GM10266 (cell line): Measurements from ENCODE around the gene TRAPPC12.

Experiments
- DNase-seq: peaks from one replicate; pipeline ENCODE4 v3.0.0; 2012; ENCODE audit errors: extremely low spot score
- TF ChIP-seq, protein P1 (sequence below): IDR thresholded peaks from 2 replicates; pipeline ENCODE4 v1.5.1; 2012; ENCODE audit warnings: mild to moderate bottlenecking, low read depth; ENCODE audit not compliant: control insufficient read depth, insufficient read depth; ENCODE audit errors: missing control alignments

Gene TRAPPC12

DNA sequence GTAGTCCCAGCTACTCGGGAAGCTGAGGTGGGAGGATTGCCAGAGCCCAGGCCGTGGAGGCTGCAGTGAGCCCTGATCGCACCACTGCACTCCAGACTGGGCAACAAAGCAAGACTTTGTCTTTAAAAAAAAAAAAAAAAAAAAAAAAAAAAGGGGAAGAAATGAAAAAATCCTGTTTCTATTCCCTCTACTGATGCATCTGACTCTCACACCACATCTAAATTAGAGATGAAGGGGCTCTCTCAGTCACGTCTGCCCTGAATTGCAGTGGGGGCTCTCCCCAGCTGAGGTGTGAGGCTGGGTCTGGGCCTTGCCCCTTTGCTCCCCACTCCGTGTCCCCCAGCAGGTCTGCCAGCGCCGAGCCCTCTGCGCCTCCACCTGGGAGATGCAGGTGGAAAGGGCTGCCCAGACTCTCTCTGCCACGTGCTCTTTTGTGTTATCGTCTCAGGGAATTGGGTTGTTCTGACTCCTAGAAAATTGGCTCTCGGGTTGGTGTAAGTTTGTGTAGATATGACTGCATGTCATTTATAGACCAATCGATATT lies 30.2 kb downstream of the TRAPPC12 start:
- no peak for DNase-seq
- TF ChIP-seq, protein P1, sequence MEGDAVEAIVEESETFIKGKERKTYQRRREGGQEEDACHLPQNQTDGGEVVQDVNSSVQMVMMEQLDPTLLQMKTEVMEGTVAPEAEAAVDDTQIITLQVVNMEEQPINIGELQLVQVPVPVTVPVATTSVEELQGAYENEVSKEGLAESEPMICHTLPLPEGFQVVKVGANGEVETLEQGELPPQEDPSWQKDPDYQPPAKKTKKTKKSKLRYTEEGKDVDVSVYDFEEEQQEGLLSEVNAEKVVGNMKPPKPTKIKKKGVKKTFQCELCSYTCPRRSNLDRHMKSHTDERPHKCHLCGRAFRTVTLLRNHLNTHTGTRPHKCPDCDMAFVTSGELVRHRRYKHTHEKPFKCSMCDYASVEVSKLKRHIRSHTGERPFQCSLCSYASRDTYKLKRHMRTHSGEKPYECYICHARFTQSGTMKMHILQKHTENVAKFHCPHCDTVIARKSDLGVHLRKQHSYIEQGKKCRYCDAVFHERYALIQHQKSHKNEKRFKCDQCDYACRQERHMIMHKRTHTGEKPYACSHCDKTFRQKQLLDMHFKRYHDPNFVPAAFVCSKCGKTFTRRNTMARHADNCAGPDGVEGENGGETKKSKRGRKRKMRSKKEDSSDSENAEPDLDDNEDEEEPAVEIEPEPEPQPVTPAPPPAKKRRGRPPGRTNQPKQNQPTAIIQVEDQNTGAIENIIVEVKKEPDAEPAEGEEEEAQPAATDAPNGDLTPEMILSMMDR, result no peak

DNA sequence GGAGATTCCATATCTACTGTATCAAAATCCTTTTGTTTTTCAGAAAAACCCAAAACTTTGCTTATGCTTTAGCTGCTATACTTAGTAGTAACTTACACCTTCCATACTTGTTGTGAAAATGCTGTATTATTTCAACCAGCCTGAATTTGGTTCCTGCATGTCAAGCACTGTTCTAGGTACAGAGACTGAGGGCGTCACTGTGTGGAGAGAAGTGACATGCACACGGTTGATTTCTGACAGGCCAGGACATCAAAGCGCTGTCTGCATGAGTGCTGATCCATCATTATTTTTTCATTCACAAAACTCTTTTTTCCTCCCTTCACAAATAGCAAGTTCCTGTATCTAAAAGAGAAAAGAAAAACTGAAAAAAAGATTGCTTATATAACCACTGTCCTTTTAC lies 31.6 kb downstream of the TRAPPC12 start:
- TF ChIP-seq, protein P1, result no peak
- no peak for DNase-seq

DNA sequence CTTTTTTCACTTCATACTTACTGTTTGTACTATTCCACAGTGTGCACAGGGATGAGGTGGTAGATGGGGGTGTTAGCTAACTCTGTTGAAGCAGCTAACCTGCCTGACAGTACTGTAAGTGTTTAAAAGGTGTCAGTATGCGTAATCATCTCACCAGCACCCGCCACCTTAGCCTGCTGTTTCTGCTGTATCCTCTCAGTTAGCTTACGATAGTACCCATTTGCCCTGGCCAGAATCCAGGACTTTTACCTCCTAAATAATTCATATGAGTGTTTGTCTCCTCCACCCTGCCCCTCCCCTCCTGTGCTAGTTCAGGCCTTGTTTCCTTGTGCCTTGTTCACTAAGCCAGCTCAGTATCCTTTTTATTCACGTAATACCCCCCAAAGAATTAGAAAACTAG lies 34.2 kb downstream of the TRAPPC12 start:
- DNase-seq, result no peak

DNA sequence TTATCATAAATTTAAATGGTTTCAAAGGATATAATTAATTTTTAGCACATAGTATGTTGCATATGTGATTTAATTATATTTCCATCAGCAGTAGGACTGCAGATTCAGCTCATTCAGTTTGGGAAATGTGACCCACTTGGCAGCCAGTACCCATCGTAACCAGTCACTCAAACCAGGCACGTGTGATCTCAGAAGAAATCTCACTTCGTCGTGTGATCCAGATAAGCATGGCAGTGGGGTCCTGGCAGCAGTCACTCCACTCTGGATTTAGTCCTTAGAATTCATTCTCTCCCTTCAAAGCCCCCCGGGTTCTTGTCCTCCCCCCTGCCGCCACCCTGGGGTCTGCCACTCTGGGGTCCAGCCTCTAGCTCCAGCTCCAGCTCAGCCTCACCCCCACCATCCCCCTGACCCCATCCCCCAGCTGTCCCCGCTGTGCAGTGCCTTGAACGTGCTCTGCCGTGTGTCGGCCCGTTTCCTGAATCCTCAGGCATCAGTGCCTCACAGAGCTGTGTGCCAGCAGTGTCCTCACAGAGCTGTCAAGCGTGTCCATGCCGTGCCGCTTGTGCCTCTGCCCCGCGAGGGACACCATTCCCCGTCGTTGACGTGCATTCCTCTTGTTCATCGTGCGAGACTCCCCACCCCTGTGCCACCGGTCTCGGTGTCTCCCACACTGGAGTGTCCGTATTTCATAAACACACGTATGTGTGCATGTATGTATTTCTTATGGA lies 34.8 kb downstream of the TRAPPC12 start:
- DNase-seq, result no peak
- TF ChIP-seq, protein P1, result no peak

More for the DNA sequence above, 34.2 kb downstream of the TRAPPC12 start:
- TF ChIP-seq, protein P1, result no peak

DNA sequence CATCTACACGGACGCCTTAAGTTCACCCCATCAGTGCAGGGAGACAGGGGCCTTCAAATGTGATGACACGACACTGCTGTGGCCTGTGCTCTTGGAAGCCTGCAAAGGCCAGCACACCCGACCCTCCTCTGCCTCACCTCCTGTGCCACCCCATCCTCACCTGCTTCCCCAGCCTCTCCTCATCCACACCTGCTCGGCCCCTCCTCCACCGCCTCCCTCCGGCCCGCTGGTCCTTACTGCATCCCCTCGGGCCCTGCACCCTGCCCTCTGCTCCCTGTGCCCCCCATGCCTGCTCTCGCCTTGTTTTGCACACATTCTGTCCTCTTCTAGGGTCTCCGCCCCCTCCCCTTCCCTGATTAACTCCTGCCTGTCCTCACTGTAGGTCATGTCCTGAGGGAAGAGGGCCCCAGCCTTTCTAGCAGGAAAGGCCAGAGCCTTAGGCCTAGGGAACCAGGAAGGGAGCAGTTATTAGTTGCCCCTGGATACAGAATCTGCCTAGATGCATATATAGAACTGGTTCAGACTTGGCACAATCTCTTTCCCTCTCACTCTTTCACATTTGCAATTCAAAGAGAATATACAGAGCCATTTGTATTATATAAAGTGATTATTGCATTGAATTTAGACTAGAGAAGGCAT lies 39.4 kb downstream of the TRAPPC12 start:
- no peak for DNase-seq
- TF ChIP-seq, protein P1, result no peak

DNA sequence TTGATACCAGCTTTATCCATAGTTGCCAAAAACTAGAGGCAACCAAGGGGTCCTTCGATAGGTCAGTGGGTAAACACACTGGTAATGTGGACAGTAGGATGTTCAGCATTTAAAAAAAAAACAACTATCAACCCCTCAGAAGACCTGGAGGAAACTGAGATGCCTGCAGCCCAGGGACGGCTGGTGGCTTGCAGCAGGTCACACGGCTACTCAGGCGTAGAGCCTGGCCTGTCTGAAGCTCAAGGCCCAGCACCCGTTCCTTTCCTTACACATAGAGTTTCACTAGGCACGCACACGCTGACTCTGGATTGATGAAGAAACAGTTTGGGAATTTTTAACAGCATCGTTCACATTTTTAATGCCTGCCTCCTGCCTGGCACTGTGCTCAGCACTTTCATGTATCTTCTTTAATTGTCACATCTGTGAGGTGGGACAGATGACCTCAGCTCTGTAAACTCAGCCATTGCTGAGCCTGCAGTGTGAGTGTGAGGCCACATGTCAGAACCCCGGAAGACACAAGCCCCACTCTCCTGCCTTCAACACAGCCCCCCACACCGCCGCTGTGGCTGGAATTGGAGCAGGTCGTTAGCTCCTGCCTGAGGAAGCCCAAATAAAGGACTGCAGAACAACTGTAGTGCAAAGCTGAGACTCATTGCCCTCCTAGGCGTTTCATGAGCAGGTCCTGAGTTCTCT lies 40.7 kb downstream of the TRAPPC12 start:
- TF ChIP-seq, protein P1, result no peak
- DNase-seq, result no peak
